ENCODE measurements around the gene NEK4.
A peak's percentile ranks its signal among the peaks of the same experiment; 100 is the strongest.

The NEK4 gene

GRCh38 chr3:52685709-52686691 lies 84.7 kb downstream of the NEK4 start, which contains the start of the genes GNL3 and PBRM1 (continued):
- TF ChIP-seq ZNF639 (tag by site-specific recombination; IDR thresholded peaks at IDR 0.05) (peak; percentile 89), ZNF311 (tag by site-specific recombination; IDR thresholded peaks at IDR 0.05; ENCODE audit: borderline replicate concordance) (no peak), KLF8 (tag by site-specific recombination; IDR thresholded peaks at IDR 0.05) (peak; percentile 69), ZNF677 (tag by site-specific recombination; IDR thresholded peaks at IDR 0.05) (no peak), ZNF621 (tag by site-specific recombination; IDR thresholded peaks at IDR 0.05) (no peak), ZSCAN16 (tag by site-specific recombination; IDR thresholded peaks at IDR 0.05) (0 out of 2 replicates have a peak, but pooled peaks have one; percentile 29), ZNF585B (tag by site-specific recombination; IDR thresholded peaks at IDR 0.05) (no peak), BCL11B (tag by site-specific recombination; IDR thresholded peaks at IDR 0.05; ENCODE audit: low read depth) (no peak), TCF7L2 (IDR thresholded peaks at IDR 0.05; ENCODE audit: borderline replicate concordance, low read depth, low read length) (no peak), ZNF626 (tag by site-specific recombination; IDR thresholded peaks at IDR 0.05) (no peak), HOXD13 (CRISPR knock-in tag; IDR thresholded peaks at IDR 0.05; ENCODE audit: borderline replicate concordance) (no peak), ZNF18 (tag by site-specific recombination; IDR thresholded peaks at IDR 0.05) (peak; percentile 72), MEIS1 (CRISPR knock-in tag; IDR thresholded peaks at IDR 0.05; ENCODE audit: borderline replicate concordance) (no peak), ZNF280C (tag by site-specific recombination; IDR thresholded peaks at IDR 0.05) (no peak), ZNF521 (tag by site-specific recombination; IDR thresholded peaks at IDR 0.05) (no peak), ZBTB6 (tag by site-specific recombination; IDR thresholded peaks at IDR 0.05) (no peak)
- TF ChIP-seq, protein P1, sequence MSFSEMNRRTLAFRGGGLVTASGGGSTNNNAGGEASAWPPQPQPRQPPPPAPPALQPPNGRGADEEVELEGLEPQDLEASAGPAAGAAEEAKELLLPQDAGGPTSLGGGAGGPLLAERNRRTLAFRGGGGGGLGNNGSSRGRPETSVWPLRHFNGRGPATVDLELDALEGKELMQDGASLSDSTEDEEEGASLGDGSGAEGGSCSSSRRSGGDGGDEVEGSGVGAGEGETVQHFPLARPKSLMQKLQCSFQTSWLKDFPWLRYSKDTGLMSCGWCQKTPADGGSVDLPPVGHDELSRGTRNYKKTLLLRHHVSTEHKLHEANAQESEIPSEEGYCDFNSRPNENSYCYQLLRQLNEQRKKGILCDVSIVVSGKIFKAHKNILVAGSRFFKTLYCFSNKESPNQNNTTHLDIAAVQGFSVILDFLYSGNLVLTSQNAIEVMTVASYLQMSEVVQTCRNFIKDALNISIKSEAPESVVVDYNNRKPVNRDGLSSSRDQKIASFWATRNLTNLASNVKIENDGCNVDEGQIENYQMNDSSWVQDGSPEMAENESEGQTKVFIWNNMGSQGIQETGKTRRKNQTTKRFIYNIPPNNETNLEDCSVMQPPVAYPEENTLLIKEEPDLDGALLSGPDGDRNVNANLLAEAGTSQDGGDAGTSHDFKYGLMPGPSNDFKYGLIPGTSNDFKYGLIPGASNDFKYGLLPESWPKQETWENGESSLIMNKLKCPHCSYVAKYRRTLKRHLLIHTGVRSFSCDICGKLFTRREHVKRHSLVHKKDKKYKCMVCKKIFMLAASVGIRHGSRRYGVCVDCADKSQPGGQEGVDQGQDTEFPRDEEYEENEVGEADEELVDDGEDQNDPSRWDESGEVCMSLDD (tag by site-specific recombination; IDR thresholded peaks at IDR 0.05) = no peak
